K562 (cell line): ENCODE measurements around the gene POLR2B. TPM values are rescaled to one million over a fixed set of nuclear protein-coding genes. Genes with fewer than 3 reads are reported as not detected.

Experiments
- ATAC-seq: fragments of 200-7000 bp; cut with Tn5 transposase; 3 replicates; pipeline ENCODE4 v1.9.1; 2020; ENCODE audit warnings: moderate library complexity
- BruUV-seq: library from RNA; stranded (reverse); fragments of 400-500 nt; replicated peaks from 2 replicates; lab custom pipeline; 2021; lab: Mats Ljungman, UMichigan
- CTCF ChIA-PET: fragments of 300-600 bp; formaldehyde crosslinking; extraction: SDS; loops from one replicate; lab custom pipeline; 2021; ENCODE audit warnings: low intra/inter-chr PET ratio; lab: Yijun Ruan, JAX
- POLR2A ChIA-PET: fragments of 300-600, 350-650 bp; sonication (Branson Sonifier 250); formaldehyde crosslinking; extraction: SDS; loops from one replicate; lab custom pipeline; 2021; ENCODE audit warnings: antibody characterized with exemption, inconsistent platforms; lab: Yijun Ruan, JAX
- DNase-seq, 4 experiments: peaks; one replicate each; pipeline versions ENCODE4 v3.0.0 to v3.0.0-alpha.2; 2011 to 2018; ENCODE audit warnings: low spot score in 3 of 4, mixed read lengths in 3 of 4; ENCODE audit errors: extremely low read depth in 1 of 4
- FAIRE-seq: peaks from 2 replicates; lab custom pipeline; 2011; peaks lifted over from hg19 to GRCh38; lab: Jason Lieb, UNC
- H2AFZ ChIP-seq: 2 replicates; pipeline ENCODE4 v1.6.0; 2011; ENCODE audit warnings: low read depth, low read length, control low read depth, inconsistent platforms
- H3K27ac ChIP-seq: fragments of 200-600 bp; 3 replicates; pipeline ENCODE4 v1.8.0; 2011; ENCODE audit warnings: low read depth, mild to moderate bottlenecking, control low read depth, inconsistent platforms, low read length, moderate library complexity, mixed read lengths; ENCODE audit errors: extremely low read depth
- H3K27me3 ChIP-seq, 2 experiments: fragments of 300-600 bp in 1 of 2; 2 replicates in 1 of 2; 3 replicates in 1 of 2; pipeline versions ENCODE4 v1.6.0 to v1.8.0; 2011; ENCODE audit warnings: inconsistent platforms in 2 of 2, low read length in 2 of 2, mild to moderate bottlenecking in 1 of 2, mixed read lengths in 1 of 2, moderate library complexity in 1 of 2; ENCODE audit not compliant: control insufficient read depth in 2 of 2, insufficient read depth in 2 of 2
- H3K36me3 ChIP-seq: fragments of 300-600 bp; 3 replicates; pipeline ENCODE4 v1.8.0; 2011; ENCODE audit warnings: mild to moderate bottlenecking, low read length, inconsistent platforms; ENCODE audit not compliant: control insufficient read depth, insufficient read depth
- H3K4me1 ChIP-seq, 2 experiments: fragments of 200-600 bp in 1 of 2; replicated peaks in 1 of 2; 2 replicates in 1 of 2; 3 replicates in 1 of 2; pipeline versions ENCODE4 v1.5.1 to v1.8.0; 2011; ENCODE audit warnings: inconsistent platforms in 2 of 2, low read length in 2 of 2, mild to moderate bottlenecking in 1 of 2, mixed read lengths in 1 of 2, moderate library complexity in 1 of 2; ENCODE audit not compliant: control insufficient read depth in 2 of 2, insufficient read depth in 2 of 2
- H3K4me2 ChIP-seq: 2 replicates; pipeline ENCODE4 v1.6.1; 2011; ENCODE audit warnings: low read length, control low read depth, inconsistent platforms, mixed read lengths; ENCODE audit not compliant: insufficient read depth
- H3K4me3 ChIP-seq: fragments of 200-600 bp; sonication (generic), shearing (Covaris generic); 2 replicates; pipeline ENCODE4 v1.5.1; 2016; ENCODE audit warnings: control low read depth, inconsistent platforms
- H3K79me2 ChIP-seq: fragments of 200-600 bp; 3 replicates; pipeline ENCODE4 v1.8.0; 2011; ENCODE audit warnings: low read length, inconsistent platforms; ENCODE audit not compliant: control insufficient read depth, insufficient read depth
- H3K9ac ChIP-seq, 2 experiments: 2 replicates each; pipeline versions ENCODE4 v1.6.0 to v1.6.1; 2011; ENCODE audit warnings: low read depth in 2 of 2, low read length in 2 of 2, control low read depth in 1 of 2, inconsistent platforms in 1 of 2, mild to moderate bottlenecking in 1 of 2, mixed read lengths in 1 of 2; ENCODE audit not compliant: insufficient read depth in 1 of 2
- H3K9me1 ChIP-seq: one replicate; pipeline ENCODE4 v1.6.0; 2011; ENCODE audit warnings: inconsistent platforms, mild to moderate bottlenecking, low read length, moderate library complexity; ENCODE audit not compliant: control insufficient read depth, insufficient read depth
- H3K9me3 ChIP-seq: replicated peaks from 2 replicates; pipeline ENCODE4 v1.5.1; 2011; ENCODE audit warnings: low read depth, low read length, inconsistent platforms; ENCODE audit not compliant: control insufficient read depth, insufficient read depth
- H4K20me1 ChIP-seq: replicated peaks from 2 replicates; pipeline ENCODE4 v1.6.1; 2011; ENCODE audit warnings: low read length, inconsistent platforms, mixed read lengths; ENCODE audit not compliant: control insufficient read depth, insufficient read depth
- ARID3A ChIP-seq: IDR thresholded peaks from 2 replicates; pipeline ENCODE4 v1.6.1; 2012; ENCODE audit warnings: low read depth, low read length, improper control_type of control experiment, borderline replicate concordance
- FOXK2 ChIP-seq, 2 experiments: fragments of 450-650 bp; IDR thresholded peaks in 1 of 2; conservative IDR thresholded peaks in 1 of 2; 2 replicates each; pipeline ENCODE4 v1.6.1; 2016; ENCODE audit warnings: low read depth in 2 of 2, mild to moderate bottlenecking in 1 of 2
- GABPB2 ChIP-seq: fragments of 250-450 bp; sonication (Bioruptor Pico); conservative IDR thresholded peaks from 2 replicates; pipeline ENCODE4 v1.5.1; 2021; ENCODE audit warnings: mild to moderate bottlenecking
- HNRNPUL1 ChIP-seq: fragments of 200-400 bp; formaldehyde crosslinking; IDR thresholded peaks from 2 replicates; pipeline ENCODE4 v1.6.1; 2017; ENCODE audit warnings: low read length
- PHB2 ChIP-seq: fragments of 450-650 bp; IDR thresholded peaks from 2 replicates; pipeline ENCODE4 v1.6.1; 2017; ENCODE audit warnings: low read depth
- ZNF41 ChIP-seq: fragments of 250-450 bp; sonication (Bioruptor Pico); conservative IDR thresholded peaks from 2 replicates; pipeline ENCODE4 v1.4.0; 2020; ENCODE audit warnings: mild to moderate bottlenecking
- WGBS: fragments of 100-300 bp; shearing (Covaris generic); methylation state at CpG from one replicate; pipeline ENCODE4 v1.1.6; 2016; ENCODE audit warnings: low coverage, mixed read lengths; ENCODE audit not compliant: insufficient coverage; ENCODE audit errors: missing lambda C conversion rate; 5-methylcytosine and 5-hydroxymethylcytosine counted together
- in situ Hi-C: fragments of 300-500 bp; cut with MboI; formaldehyde crosslinking; loops from 4 replicates; pipeline ENCODE4 v1.15.0; 2018; ENCODE audit warnings: inconsistent platforms, mixed read lengths
- intact Hi-C: fragments of 100-400 bp; cut with micrococcal nuclease; formaldehyde crosslinking; loops from 2 replicates; pipeline ENCODE4 v1.14.2; 2022
- polyA plus RNA-seq, 8 experiments: library from polyadenylated mRNA; depleted of rRNA in 4 of 8; stranded (reverse) in 5 of 8; unstranded in 3 of 8; fragments of >200 nt; fragmentation: Nextera tagmentation in 2 of 8; fragmentation: Illumina TruSeq in 1 of 8; extraction: Ambion mirVana in 2 of 8; extraction: Trizol in 1 of 8; gene quantifications; 2 replicates each; pipeline versions ENCODE4 v1.2.1 to v1.2.3, GENCODE V29; 2011 to 2014; ENCODE audit warnings: inconsistent platforms in 1 of 8, missing spikeins in 1 of 8
- total RNA-seq, 7 experiments: library from RNA; depleted of rRNA in 6 of 7; stranded (reverse); fragments of >200 nt in 6 of 7; fragmentation: Illumina TruSeq in 2 of 7; extraction: Trizol in 2 of 7; gene quantifications; 2 replicates each; pipeline versions ENCODE4 v1.2.1 to v1.2.3, GENCODE V29; 2011 to 2021; ENCODE audit warnings: low replicate concordance in 1 of 7
- TF ChIP-seq, protein P1 (sequence below): fragments of 450-650 bp; formaldehyde crosslinking; conservative IDR thresholded peaks from 2 replicates; pipeline ENCODE4 v1.4.0; 2022; ENCODE audit warnings: mild to moderate bottlenecking, missing genetic modification characterization

The POLR2B gene
- total and polyA plus RNA-seq, 9 of the 15 experiments (the other 6 are each of a cell fraction or from before 2014, with no cell fraction given): 60.9 to 208 (median 142) TPM

DNA sequence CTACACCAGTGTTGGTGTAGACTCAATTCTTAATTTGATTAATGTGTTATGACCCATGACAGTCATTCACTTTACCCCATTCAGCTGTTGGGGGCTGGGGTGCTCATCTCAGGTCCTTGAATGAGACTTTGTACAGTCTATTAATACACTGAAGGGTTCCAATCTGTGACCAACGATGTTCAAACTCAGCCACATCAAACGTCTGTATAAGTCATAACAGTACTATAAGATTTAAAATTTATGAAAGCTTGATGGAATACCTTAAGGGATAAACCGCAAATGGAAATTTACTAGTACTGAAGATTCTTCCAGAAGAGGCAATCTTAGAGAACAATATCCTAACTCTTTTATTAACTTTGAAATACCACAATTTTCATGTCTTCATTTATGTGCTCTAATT, 37.3 kb upstream of the POLR2B start (continued):
- TF ChIP-seq, protein P1, sequence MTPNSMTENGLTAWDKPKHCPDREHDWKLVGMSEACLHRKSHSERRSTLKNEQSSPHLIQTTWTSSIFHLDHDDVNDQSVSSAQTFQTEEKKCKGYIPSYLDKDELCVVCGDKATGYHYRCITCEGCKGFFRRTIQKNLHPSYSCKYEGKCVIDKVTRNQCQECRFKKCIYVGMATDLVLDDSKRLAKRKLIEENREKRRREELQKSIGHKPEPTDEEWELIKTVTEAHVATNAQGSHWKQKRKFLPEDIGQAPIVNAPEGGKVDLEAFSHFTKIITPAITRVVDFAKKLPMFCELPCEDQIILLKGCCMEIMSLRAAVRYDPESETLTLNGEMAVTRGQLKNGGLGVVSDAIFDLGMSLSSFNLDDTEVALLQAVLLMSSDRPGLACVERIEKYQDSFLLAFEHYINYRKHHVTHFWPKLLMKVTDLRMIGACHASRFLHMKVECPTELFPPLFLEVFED (CRISPR knock-in tag): no peak
- TF ChIP-seq ARID3A (no peak), PHB2 (no peak)

DNA sequence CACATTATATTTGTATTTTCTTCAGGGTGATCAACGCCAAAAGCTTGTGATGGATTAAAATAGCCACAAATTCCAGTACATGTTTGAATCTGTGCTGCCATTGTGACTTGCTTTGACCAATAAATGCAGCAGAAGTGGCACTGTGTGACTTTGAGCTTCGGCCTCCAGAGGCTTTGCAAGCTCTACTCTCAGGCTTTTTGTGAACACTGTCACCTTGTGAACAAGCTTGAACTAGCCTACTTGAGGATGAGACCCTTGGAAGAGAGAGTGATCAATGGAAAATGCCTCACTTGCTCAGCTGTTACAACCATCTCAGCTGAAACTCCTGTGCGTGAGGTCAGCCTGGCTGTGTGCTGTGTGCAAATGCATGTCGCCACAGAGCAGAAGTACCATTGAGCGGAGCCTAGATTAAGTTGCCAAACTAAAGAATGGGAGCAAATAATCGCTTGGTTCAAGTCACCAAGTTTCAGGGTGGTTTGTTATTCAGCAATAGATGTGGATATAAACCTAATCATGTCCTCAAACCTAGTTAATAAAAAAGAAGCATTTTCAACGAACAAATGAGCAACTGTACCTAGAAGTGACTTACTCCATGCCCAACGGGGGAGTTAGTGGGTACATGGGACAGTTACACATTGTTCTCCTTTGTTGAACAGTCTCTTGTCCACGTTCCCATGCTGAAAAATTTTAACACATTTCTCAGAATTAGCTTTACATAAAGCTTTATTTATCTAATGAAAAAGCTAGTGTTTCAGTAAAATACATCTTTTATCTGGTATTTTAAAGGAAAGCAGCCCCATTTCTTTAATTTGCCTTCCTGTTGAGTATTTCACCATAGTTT, 24.8 kb upstream of the POLR2B start:
- Histone ChIP-seq H3K4me1 (peaks cover 0 to 10% of the 10 kb centered on the region in 2 experiments; a peak in 2 of 5 replicates), H3K9me3 (no peaks in the 10 kb centered on the region), H3K27me3 (peaks cover 3 to 8% of the 10 kb centered on the region in 2 experiments; a peak in 4 of 5 replicates), H3K27ac (no peak overlapping the region), H3K4me3 (no peak overlapping the region), H4K20me1 (no peaks in the 10 kb centered on the region), H3K9ac (no peak overlapping the region), H3K4me2 (no peak overlapping the region), H2AFZ (0 out of 2 replicates have a peak overlapping the region, but pooled peaks have one; percentile 5), H3K79me2 (no peaks in the 10 kb centered on the region), H3K9me1 (no peaks in the 10 kb centered on the region), H3K36me3 (no peaks in the 10 kb centered on the region)
- no TSS peak for BruUV-seq
- ATAC-seq: no peak
- 19% methylated on average over 9 of the region's 9 CpGs for WGBS
- CTCF ChIA-PET: no interaction called here
- POLR2A ChIA-PET: interaction anchor here (1.0 kb wide), 1 partner anchor 8 kb away, joined by 3 read pairs; no protein-coding TSS in a partner anchor
- DNase-seq: no peak
- in situ Hi-C loops: no loop called here
- intact Hi-C loops: loop anchor here (10.0 kb wide), 1 partner anchor 109 kb away; no protein-coding TSS in a partner anchor
- FAIRE-seq: no peak
- TF ChIP-seq HNRNPUL1 (no peak), GABPB2 (CRISPR knock-in tag) (no peak), FOXK2 (conservative IDR thresholded peaks at IDR 0.05 in 1 of 2, IDR thresholded peaks at IDR 0.05 in 1 of 2; ENCODE audit: low read depth in 2 of 2) (no peak), ZNF41 (CRISPR knock-in tag) (no peak)
